Fibroblast of gingiva (primary cell): Measurements from ENCODE around the gene TPST2.

Source experiments
- DNase-seq: peaks from one replicate; pipeline ENCODE4 v3.0.0-alpha.2; 2011; ENCODE audit warnings: low read depth

The TPST2 gene

DNA sequence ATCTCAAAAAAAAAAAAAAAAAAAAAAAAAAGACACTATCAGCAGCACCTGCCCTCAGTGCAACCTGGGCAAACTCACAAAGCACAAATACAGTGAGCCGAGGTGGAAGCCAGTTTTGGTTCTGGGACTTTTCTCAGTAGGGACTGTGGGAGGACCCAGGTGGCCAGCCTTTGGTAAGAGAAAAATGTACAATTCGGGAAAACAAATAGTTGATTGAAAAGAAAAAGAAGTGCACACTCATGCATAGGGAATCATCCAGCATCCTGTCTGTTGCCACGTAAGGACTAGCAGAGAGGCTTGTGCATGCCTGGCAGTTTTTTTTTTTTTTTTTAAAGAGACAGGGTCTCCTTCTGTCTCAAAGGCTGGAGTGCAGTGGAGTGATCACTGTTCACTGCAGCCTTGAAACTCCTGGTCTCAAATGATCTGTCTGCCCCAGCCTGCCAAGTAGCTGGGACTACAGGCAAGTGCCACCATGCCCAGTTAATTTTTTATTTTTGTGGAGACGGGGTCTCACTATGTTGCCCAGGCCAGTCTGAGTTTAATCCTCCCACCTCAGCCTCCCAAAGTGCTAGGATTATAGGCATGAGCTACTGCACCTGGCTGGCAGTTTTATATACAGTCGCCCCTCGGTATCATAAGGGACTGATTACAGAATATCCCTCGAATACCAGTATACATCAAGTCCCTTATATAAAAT, 36.7 kb downstream of the TPST2 start:
- DNase-seq: peak; percentile 64

DNA sequence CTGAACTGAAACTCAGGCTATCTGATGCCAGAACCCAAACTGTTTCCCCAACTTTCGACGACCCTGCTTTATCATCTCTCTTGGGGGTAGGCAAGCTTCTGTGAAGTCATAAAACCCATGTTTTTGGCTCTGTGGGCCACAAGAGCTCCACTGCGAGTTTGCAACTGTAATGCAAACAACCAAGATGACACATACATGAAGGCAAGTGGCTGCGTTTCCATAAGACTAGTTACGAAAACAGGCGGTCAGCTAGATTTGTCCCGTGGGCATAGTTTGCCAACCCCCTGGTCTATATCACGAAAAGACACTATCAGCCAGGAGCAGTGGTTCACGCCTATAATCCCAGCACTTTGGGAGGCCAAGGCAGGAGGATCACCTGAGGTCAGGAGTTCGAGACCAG, 37.5 kb downstream of the TPST2 start:
- DNase-seq: no peak

DNA sequence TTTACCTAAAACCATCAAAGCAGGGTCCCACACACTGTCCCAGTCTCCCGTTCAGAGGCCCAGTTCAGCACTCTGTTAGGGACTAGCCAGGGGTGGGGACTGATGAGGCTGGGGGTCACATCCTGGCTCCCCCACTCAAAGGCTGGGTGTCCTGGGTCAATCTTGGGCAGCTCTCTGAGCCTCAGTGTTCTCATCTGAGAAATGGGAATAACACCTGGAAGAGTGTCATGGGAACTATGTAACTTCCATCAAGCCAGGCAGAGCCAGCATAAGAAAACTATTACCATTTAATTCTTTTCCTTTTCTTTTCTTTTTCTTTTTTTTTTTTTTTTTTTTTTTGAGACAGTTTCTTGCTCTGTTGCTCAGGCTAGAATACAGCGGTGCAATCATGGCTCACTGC, 38.4 kb downstream of the TPST2 start:
- no peak for DNase-seq

DNA sequence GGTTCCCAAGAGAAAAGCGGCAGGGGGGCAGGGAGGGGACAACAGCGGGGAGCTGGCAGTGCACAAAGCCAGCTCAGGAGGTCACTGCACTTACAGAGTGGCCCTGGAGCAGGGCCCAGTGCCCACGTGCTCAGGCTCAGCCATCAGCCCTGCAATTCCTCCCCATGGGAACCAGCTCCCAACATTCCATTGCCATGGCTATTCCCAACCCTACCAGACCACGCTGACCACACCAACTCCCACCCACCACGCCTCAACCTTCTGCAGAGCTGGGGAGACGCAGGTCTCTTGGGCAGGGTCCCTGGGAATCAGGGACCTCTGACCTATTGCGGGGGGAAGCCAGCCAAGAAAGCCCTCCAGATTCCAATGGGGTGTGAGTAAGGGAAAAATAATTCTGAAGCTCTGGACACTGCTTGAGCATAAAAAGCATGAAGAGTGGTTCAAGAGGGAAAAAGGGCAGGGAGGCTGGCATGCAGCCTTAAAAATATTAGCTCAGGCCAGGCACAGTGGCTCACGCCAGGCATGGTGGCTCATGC, 39.4 kb downstream of the TPST2 start:
- peak; percentile 14 for DNase-seq

DNA sequence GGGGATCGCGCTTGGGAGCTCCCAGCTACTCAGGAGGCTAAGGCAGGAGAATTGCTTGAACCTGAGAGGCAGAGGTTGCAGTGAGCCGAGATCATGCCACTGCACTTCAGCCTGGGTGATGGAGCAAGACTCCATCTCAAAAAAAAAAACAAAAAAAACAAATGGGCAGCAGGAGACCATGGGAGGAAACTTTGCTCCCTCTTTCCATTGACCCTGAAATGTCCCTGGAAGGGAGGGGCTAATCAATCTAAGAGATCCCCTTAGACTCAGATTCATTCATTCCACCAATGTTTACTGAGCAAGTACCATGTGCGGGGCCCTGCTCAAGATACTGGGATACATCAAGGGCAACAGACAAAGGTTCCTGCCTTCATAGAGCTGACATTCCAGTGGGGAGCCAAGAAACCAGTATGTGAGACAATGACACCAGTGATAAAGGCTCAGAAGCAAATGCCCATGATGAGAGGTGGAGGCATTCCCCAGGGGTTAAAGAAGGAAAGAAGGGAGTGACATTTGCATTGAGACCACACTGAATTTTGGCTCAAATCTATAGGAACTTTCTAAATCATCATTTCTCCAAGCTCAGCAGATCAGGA, 39.9 kb downstream of the TPST2 start:
- DNase-seq: no peak

DNA sequence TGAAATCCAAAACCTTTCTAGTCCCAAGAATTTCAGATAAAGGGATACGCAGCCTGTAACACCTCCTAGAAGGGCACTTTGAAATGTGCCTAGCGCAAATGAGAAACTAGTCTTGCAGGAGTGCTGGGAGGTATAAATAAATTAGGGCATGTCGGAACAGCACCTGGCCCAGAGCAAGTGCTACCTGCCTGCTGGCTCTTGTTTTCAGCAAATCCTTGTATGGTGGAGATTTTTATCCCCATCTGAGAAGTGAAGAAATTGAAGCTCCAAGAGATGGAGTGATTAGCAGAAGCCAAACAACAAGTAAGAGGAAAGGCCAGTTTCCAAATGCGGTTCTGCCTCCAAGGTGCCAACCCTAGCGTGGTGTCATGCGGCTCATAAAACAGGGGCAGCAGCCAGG, 40.9 kb downstream of the TPST2 start:
- DNase-seq: no peak

- no peak for DNase-seq
Measured at GRCh38 chr22:26548303-26548702, 41.6 kb downstream of the TPST2 start.

- DNase-seq: no peak
Measured at GRCh38 chr22:26547837-26548236, 42.1 kb downstream of the TPST2 start.

- no peak for DNase-seq
Measured at GRCh38 chr22:26547426-26547825, 42.5 kb downstream of the TPST2 start.

DNA sequence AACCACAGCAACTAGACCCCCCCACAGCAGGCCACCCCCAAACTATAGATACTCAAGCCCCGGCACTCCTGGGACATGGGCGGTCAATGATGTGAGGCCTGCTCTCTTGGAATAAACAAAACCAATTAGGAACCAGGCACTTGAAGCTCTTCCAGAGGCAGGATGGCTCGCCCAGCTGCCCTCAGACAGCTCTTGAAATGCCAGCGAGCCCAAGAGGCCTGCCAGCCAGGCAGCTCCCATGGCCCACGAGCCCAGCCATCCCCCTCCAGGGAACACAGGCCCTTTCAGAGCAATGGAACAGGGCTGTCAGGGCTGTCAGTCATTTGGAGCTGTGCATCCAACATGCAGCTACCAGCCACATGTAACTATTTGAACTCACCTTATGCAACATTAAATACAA, 43.6 kb downstream of the TPST2 start:
- DNase-seq: no peak

DNA sequence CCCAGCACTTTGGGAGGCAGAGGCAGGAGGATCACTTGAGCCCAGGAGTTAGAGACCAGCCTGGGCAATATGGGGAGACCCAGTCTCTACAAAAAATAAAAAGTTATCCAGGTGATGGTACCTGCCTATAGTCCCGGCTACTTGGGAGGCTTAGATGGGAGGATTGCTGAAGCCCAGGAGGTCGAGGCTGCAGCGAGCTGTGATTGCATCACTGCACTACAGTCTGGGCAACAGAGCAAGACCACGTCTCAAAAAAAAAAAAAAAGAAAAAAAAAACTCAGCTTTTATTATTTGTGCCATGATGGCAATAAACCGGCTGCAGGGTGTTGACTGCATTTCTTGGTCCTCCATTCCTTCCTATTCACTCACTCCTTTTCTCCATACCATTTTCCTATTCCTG, 44.1 kb downstream of the TPST2 start:
- DNase-seq: no peak

GRCh38 chr22:26545385-26545784, 44.5 kb downstream of the TPST2 start:
- DNase-seq: no peak

DNA sequence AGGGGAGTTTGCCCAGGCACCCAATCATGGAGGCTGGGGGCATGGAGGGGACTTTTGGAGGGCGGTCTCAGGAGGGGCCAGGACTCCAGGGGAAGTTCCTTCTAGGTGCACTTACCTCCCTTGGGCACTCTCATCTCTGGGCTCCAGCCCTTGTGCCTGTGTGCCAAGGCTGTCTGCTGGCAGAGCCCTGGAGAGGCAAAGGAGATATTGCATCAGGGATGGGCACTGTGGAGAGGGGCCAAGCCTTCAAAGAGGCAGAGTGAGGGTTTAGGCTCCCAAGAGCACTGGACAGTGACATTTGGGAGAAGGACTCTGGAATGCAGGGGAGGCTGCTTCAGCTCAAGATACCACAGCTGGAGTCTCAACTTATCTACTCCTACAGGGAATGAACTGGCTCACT, 45.4 kb downstream of the TPST2 start:
- no peak for DNase-seq

DNA sequence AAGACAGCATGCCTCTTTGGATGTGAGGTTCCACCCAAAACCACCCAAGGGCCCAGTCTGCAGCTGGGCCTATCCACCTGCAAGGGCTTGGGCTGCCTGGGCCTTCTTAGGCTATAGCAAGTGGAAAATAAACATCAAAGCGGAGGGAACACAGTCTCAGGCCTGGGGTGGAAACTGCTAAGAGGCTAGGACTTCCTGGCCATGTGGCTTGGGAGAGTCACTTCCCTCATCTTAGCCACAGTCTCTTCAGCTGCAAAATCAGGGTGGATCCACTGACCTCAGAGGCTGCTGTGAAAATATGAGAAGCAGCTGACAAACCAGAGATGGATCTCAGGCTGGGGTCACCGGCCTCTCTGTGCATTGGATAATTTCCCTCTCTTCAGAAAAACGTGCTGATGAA, 47.1 kb downstream of the TPST2 start:
- no peak for DNase-seq

DNA sequence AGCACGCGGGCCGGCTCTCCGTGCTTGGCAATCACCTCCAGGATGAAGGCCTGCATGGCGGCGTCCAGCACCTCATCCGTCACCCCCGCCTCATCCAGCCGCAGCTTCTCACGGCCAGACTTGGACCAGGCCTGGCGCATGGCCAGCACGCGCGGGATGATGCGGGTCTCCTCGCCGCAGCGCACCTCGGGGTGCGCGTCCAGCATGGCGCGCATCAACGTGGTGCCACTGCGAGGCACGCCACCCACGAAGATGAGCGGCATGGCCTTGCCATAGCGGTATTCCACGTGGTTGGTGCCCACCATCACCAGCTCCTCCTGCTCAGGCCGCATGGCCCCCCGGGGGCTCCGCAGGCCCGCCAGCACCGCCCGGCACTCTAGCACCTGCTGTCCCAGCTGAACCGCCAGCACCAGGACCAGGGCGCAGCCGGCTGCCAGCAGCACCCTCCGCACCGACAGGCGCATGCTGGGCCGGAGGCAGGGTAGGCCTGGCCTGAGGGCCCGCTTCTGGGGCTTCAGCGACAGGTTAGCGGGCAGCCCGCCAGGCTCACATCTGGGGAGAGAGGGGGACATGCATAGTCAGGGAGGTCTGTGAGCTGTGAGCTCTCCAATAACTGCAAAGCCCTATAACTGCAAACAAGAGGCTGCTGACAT, 48.6 kb downstream of the TPST2 start:
- no peak for DNase-seq

DNA sequence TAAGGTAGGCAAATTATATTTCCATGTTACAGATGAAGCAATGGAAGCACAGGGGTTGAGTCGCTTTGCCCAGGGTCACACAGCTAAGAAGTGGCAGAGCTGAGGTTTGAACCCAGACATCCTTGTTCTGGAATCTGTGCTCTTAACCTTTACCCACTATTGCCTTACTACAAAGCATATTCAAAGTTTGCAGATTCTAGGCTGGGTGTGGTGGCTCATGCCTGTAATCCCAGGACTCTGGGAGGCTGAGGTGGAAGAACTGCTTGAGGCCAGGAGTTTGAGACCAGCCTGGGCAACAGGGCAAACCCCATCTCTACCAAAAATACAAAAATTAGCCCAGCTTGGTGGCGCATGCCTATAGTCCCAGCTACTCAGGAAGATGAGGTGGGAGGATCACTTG, 49.8 kb downstream of the TPST2 start:
- DNase-seq: no peak

DNA sequence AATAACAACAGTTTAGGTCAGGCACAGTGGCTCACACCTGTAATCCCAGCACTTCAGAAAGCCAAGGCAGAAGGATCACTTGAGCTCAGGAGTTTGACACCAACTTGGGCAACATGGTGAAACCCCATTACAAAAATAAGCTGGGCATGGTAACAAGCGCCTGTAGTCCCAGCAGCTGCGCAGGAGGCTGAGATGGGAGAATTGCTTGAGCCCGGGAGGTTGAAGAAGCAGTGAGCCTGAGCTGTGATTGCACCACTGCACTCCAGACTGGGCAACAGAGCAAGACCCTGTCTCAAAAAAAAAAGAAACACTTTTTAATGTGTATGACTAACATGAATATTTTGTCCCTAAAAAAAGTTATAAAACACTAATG, 53.2 kb downstream of the TPST2 start:
- no peak for DNase-seq

- DNase-seq: no peak
Measured at GRCh38 chr22:26536056-26536761, 53.7 kb downstream of the TPST2 start.

DNA sequence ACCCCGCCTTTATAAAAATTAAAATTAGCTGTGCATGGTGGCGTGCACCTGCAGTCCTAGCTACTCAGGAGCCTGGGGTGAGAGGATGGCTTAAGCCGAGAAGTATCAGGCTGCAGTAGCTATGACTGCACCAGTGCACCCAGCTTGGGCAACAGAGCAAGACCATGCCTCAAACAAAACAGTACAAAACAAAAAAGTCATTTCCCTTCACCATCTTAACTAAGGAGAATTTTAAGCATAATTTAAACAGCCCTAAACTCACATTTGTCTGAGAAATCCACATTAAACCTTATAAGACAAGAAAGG, 54.4 kb downstream of the TPST2 start:
- DNase-seq: no peak

DNA sequence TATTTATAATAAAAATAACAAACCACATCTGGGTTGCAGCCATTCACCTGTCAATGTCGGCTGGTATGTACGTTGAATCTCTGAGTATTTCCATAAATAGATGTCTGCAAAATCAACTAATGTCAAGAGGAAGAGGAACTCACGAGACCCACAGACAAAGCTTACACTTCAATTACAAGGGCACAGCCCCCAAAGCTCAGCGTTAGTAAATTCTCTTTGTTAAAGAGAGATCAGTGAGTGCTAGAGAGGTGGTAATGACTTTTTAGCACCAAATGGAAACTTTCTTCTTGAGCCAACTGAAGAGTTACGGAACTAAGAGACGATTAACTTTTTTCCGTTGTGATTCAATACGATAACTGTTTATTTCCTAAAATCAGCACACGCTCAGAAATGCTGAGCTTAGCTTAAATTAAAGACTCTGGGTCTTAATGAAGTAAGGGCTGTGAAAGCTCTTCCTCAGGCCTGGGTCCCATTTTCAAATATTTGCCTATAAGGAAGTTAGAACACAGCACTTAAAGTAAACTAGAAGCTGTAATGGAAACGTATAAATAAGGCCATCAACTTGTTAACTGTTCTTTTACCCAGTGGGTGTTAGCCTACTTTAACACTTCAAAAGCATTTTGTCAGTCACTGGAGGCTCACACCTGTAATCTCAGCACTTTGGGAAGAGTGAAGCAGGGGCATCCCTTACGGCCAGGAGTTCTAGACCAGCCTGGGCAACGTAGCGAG, 54.9 kb downstream of the TPST2 start:
- DNase-seq: no peak

- no peak for DNase-seq
Measured at GRCh38 chr22:26534171-26534855, 55.6 kb downstream of the TPST2 start.

GRCh38 chr22:26529345-26529744, 60.6 kb downstream of the TPST2 start:
- peak; percentile 62 for DNase-seq
